HCEC 1CT (cell line): ENCODE data around the gene TIMM10B.
A peak's percentile ranks its signal among the peaks of the same experiment; 100 is the strongest.

Experiments used
- DNase-seq: peaks from one replicate; pipeline ENCODE4 v3.0.0-alpha.2; 2017

The TIMM10B gene

GRCh38 chr11:6481012-6481923, at the start of gene TIMM10B, which contains the start of gene ARFIP2:
TIMM10B (plus strand) TSS chr11:6481501; CDS start chr11:6481517, 16 bp downstream.
ARFIP2 (minus strand) TSS chr11:6481331; CDS start chr11:6480421, 910 bp downstream.
- peak; percentile 98 for DNase-seq

- peak; percentile 44 for DNase-seq
Observed at GRCh38 chr11:6431861-6432260, 49.4 kb upstream of the TIMM10B start.

GRCh38 chr11:6433998-6434660, 47.2 kb upstream of the TIMM10B start:
- no peak for DNase-seq

GRCh38 chr11:6437423-6437822, 43.9 kb upstream of the TIMM10B start:
- no peak for DNase-seq

GRCh38 chr11:6437993-6438392, 43.3 kb upstream of the TIMM10B start:
- DNase-seq: no peak

GRCh38 chr11:6438979-6439571, 42.2 kb upstream of the TIMM10B start:
- DNase-seq: peak; percentile 56

- DNase-seq: no peak
Observed at GRCh38 chr11:6440906-6441358, 40.4 kb upstream of the TIMM10B start, which contains the start of gene HPX. HPX (minus strand) TSS chr11:6440987; CDS start chr11:6440963, 24 bp downstream.

- DNase-seq: no peak
Observed at GRCh38 chr11:6442441-6442840, 38.9 kb upstream of the TIMM10B start.

GRCh38 chr11:6443269-6444003, 37.9 kb upstream of the TIMM10B start:
- peak; percentile 29 for DNase-seq

GRCh38 chr11:6448574-6448973, 32.7 kb upstream of the TIMM10B start:
- no peak for DNase-seq

GRCh38 chr11:6452219-6452618, 29.1 kb upstream of the TIMM10B start:
- DNase-seq: no peak

GRCh38 chr11:6453152-6453551, 28.1 kb upstream of the TIMM10B start:
- no peak for DNase-seq

GRCh38 chr11:6455070-6455469, 26.2 kb upstream of the TIMM10B start:
- DNase-seq: no peak

GRCh38 chr11:6456361-6457073, 24.8 kb upstream of the TIMM10B start:
- no peak for DNase-seq

GRCh38 chr11:6457581-6458320, 23.6 kb upstream of the TIMM10B start:
- DNase-seq: no peak

GRCh38 chr11:6458352-6459098, 22.8 kb upstream of the TIMM10B start:
- no peak for DNase-seq

GRCh38 chr11:6459099-6459450, 22.2 kb upstream of the TIMM10B start:
- no peak for DNase-seq

- DNase-seq: peak; percentile 31
Observed at GRCh38 chr11:6468712-6469495, 12.4 kb upstream of the TIMM10B start.

- no peak for DNase-seq
Observed at GRCh38 chr11:6469599-6469998, 11.7 kb upstream of the TIMM10B start.

GRCh38 chr11:6472934-6473333, 8.4 kb upstream of the TIMM10B start:
- DNase-seq: no peak
